SU-DHL-6 (cell line): ENCODE data around the gene UTP18.

Source experiments
- CTCF ChIP-seq: fragments of 200-600 bp; sonication (generic); IDR thresholded peaks from one replicate; pipeline ENCODE4 v1.5.1; 2017; ENCODE audit warnings: antibody characterized with exemption, mild to moderate bottlenecking, low read length, moderate library complexity; ENCODE audit not compliant: insufficient read depth, poor library complexity, severe bottlenecking
- EZH2phosphoT487 ChIP-seq: fragments of 200-600 bp; sonication (generic), shearing (Covaris generic); conservative IDR thresholded peaks from 2 replicates; pipeline ENCODE4 v1.6.1; 2018; ENCODE audit warnings: mild to moderate bottlenecking, antibody characterized with exemption, low read length, moderate library complexity, mixed read lengths

GRCh38 chr17:51251010-51251409, 9.3 kb upstream of the UTP18 start:
- no peak for TF ChIP-seq CTCF
- no peak for TF ChIP-seq EZH2phosphoT487
